ENCODE data around the gene CLDN19. TPM values are rescaled to one million over a fixed set of nuclear protein-coding genes. Genes with fewer than 3 reads are reported as not detected.

Gene CLDN19
- total and polyA plus RNA-seq, 2 of the 8 experiments (the other 6 are each of a cell fraction or from before 2014, with no cell fraction given) = 9.7 to 17.2 TPM

DNA sequence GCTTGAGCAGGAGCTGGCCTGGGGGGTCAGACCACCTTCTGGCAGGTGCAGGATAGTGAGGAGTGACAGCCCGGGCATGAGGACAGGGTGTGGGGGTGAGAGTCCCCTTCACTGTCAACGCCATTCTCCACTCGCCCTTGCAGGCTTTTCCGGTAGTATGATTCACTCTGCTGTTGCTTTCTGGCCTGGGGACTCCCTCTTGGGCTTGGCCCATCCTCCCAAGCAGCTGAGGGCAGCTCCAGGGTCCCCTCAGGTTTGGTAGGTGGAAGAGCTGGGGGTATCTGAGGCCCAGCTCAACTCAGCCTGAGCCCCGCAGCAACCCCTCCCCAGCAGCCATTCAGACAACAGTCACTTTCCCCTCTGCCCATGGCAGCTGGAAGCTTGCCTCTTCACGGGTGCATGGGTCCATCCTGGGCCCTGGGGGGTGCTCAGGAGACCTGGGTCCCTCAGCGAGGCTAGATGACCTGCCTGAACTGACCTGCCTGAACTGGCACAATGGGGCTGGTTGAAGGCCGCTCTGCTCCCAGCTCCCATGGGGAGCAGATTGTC lies 1.3 kb downstream of the CLDN19 start:
- Histone ChIP-seq H3K9ac (replicated peaks in 1 of 4; ENCODE audit: extremely low read depth in 1 of 4, low read depth in 3 of 4, low read length in 3 of 4) (no peak overlapping the region), H3K4me3 (ENCODE audit: extremely low read depth in 1 of 4, insufficient read depth in 2 of 4, low read depth in 3 of 4, low read length in 4 of 4) (no peak overlapping the region), H3K14ac (ENCODE audit: insufficient read length) (no peak overlapping the region), H3K27ac (ENCODE audit: low read depth, low read length) (no peak overlapping the region), H3K23me2 (ENCODE audit: low read depth, low read length) (peaks cover 5% of the 10 kb centered on the region; the same call in 1 of the 2 replicates), H3K56ac (replicated peaks; ENCODE audit: insufficient read length, low read depth, low read length) (no peak overlapping the region), H2BK5ac (ENCODE audit: low read depth, low read length) (peak overlapping the region; percentile 78; the same call in 1 of the 2 replicates), H4K20me1 (replicated peaks in 1 of 2; ENCODE audit: control insufficient read depth in 1 of 2, insufficient read depth in 2 of 2, low read length in 2 of 2) (peaks cover 0 to 4% of the 10 kb centered on the region in 2 experiments), H4K91ac (replicated peaks; ENCODE audit: insufficient read length, low read length) (peak overlapping the region; percentile 16), H3K4ac (replicated peaks; ENCODE audit: insufficient read length, low read depth, low read length) (no peak overlapping the region), H4K8ac (ENCODE audit: extremely low read depth, insufficient read depth, low read length) (no peak overlapping the region), H3K9me3 (ENCODE audit: insufficient read depth in 2 of 2, low read depth in 1 of 2, low read length in 1 of 2) (no peaks in the 10 kb centered on the region), H3K23ac (ENCODE audit: insufficient read length) (no peak overlapping the region), H2AFZ (ENCODE audit: low read length) (no peak overlapping the region), H3K4me1 (replicated peaks in 1 of 4; ENCODE audit: control insufficient read depth in 3 of 4, insufficient read depth in 4 of 4, low read length in 3 of 4) (peaks cover 0 to 40% (median 28%) of the 10 kb centered on the region in 4 experiments; a peak in 6 of 7 replicates), H3K18ac (ENCODE audit: extremely low read depth, low read length) (no peak overlapping the region), H2BK15ac (ENCODE audit: low read length) (no peak overlapping the region), H2BK120ac (replicated peaks; ENCODE audit: low read depth, low read length) (no peak overlapping the region), H3K79me1 (ENCODE audit: low read depth, low read length) (peaks cover 3% of the 10 kb centered on the region; the same call in 1 of the 2 replicates), H4K5ac (ENCODE audit: insufficient read length, low read depth, low read length) (no peak overlapping the region), H3K27me3 (replicated peaks in 1 of 4; ENCODE audit: control insufficient read depth in 3 of 4, extremely low read depth in 1 of 4, insufficient read depth in 3 of 4, low read length in 3 of 4) (no peaks in the 10 kb centered on the region), H2BK12ac (ENCODE audit: low read depth, low read length) (0 out of 2 replicates have a peak overlapping the region, but pooled peaks have one; percentile 60), H2AK5ac (ENCODE audit: low read depth, low read length) (no peak overlapping the region), H3K4me2 (ENCODE audit: insufficient read depth in 1 of 2, low read depth in 2 of 2, low read length in 2 of 2) (peak overlapping the region in 1 of 2 experiments; percentile 77; a peak in 1 of 4 replicates), H2BK20ac (ENCODE audit: low read length) (no peak overlapping the region), H3K79me2 (ENCODE audit: control insufficient read depth in 1 of 2, insufficient read depth in 2 of 2, low read length in 2 of 2) (no peaks in the 10 kb centered on the region), H3K36me3 (ENCODE audit: control insufficient read depth in 2 of 4, insufficient read depth in 4 of 4, low read length in 3 of 4) (no peaks in the 10 kb centered on the region)
- POLR2A ChIA-PET (ENCODE audit: partially characterized antibody) = interaction anchor here (0.5 to 2.2 kb wide), 2 partner anchors 57 to 80 kb away, joined by 3 to 7 read pairs; partner anchors contain the start of gene YBX1
- CTCF ChIA-PET (ENCODE audit: partially characterized antibody) = interaction anchor here (0.6 to 1.2 kb wide), 5 partner anchors 9 to 48 kb away, joined by 3 read pairs; no protein-coding TSS in a partner anchor
- FAIRE-seq = no peak
- WGBS, 2 experiments (ENCODE audit: extremely low coverage in 1 of 2, insufficient coverage in 1 of 2, insufficient read length in 1 of 2, insufficient replicate concordance in 2 of 2, low coverage in 1 of 2, low lambda C conversion rate in 2 of 2, missing lambda C conversion rate in 1 of 2) = 90% methylated on average over 8 of the region's 8 CpGs; no CpG with 5 or more reads in 1 of the 2 experiments
- DNase-seq (ENCODE audit: low read depth in 1 of 2, low spot score in 2 of 2) = no peak
- TF ChIP-seq EP300 (IDR thresholded peaks at IDR 0.05; ENCODE audit: borderline replicate concordance in 1 of 2, low read depth in 2 of 2, low read length in 2 of 2) (no peak), KDM5A (IDR thresholded peaks at IDR 0.05; ENCODE audit: low read length) (no peak), PHF8 (conservative IDR thresholded peaks at IDR 0.05; ENCODE audit: low read depth, low read length) (no peak), EGR1 (IDR thresholded peaks at IDR 0.05; ENCODE audit: borderline replicate concordance, low read depth, low read length) (no peak), RFX5 (IDR thresholded peaks at IDR 0.05; ENCODE audit: borderline replicate concordance, low read depth, low read length) (no peak), POLR2A (IDR thresholded peaks at IDR 0.05; ENCODE audit: control extremely low read depth in 1 of 2, low read depth in 2 of 2, low read length in 2 of 2) (no peak), SIN3A (conservative IDR thresholded peaks at IDR 0.05 in 1 of 2, IDR thresholded peaks at IDR 0.05 in 1 of 2; ENCODE audit: low read depth in 1 of 2, low read length in 2 of 2) (no peak), TEAD4 (IDR thresholded peaks at IDR 0.05; ENCODE audit: low read depth, low read length) (no peak), ZNF274 (IDR thresholded peaks at IDR 0.05; ENCODE audit: borderline replicate concordance, extremely low read depth, low read length) (no peak)
- TF ChIP-seq, protein P1, sequence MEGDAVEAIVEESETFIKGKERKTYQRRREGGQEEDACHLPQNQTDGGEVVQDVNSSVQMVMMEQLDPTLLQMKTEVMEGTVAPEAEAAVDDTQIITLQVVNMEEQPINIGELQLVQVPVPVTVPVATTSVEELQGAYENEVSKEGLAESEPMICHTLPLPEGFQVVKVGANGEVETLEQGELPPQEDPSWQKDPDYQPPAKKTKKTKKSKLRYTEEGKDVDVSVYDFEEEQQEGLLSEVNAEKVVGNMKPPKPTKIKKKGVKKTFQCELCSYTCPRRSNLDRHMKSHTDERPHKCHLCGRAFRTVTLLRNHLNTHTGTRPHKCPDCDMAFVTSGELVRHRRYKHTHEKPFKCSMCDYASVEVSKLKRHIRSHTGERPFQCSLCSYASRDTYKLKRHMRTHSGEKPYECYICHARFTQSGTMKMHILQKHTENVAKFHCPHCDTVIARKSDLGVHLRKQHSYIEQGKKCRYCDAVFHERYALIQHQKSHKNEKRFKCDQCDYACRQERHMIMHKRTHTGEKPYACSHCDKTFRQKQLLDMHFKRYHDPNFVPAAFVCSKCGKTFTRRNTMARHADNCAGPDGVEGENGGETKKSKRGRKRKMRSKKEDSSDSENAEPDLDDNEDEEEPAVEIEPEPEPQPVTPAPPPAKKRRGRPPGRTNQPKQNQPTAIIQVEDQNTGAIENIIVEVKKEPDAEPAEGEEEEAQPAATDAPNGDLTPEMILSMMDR (IDR thresholded peaks at IDR 0.05; ENCODE audit: control extremely low read depth in 1 of 3, insufficient read depth in 1 of 3, low read depth in 1 of 3, low read length in 3 of 3) = no peak

Data from H1 (cell line).